DMS153 treated with DMSO at 0.1 percent for 48 hours (cell line): ENCODE measurements around the gene ETV6.

Source experiments
- DNase-seq: peaks from one replicate; lab custom pipeline; 2025; ENCODE audit not compliant: unreplicated experiment; lab: John Stamatoyannopoulos, UW

Gene ETV6

GRCh38 chr12:11693601-11694000, 44.1 kb downstream of the ETV6 start:
- no peak for DNase-seq

GRCh38 chr12:11694528-11694927, 45.1 kb downstream of the ETV6 start:
- DNase-seq, result no peak

- no peak for DNase-seq
Measured at GRCh38 chr12:11695321-11695720, 45.8 kb downstream of the ETV6 start.

GRCh38 chr12:11696084-11696483, 46.6 kb downstream of the ETV6 start:
- DNase-seq, result no peak

GRCh38 chr12:11697131-11697530, 47.7 kb downstream of the ETV6 start:
- no peak for DNase-seq

GRCh38 chr12:11697670-11698387, 48.4 kb downstream of the ETV6 start:
- DNase-seq, result no peak

GRCh38 chr12:11698729-11699128, 49.3 kb downstream of the ETV6 start:
- DNase-seq, result no peak

- no peak for DNase-seq
Measured at GRCh38 chr12:11701433-11701832, 52.0 kb downstream of the ETV6 start.

- DNase-seq, result no peak
Measured at GRCh38 chr12:11702959-11703358, 53.5 kb downstream of the ETV6 start.

GRCh38 chr12:11703378-11703777, 53.9 kb downstream of the ETV6 start:
- no peak for DNase-seq

GRCh38 chr12:11704089-11704488, 54.6 kb downstream of the ETV6 start:
- no peak for DNase-seq

- no peak for DNase-seq
Measured at GRCh38 chr12:11705010-11705409, 55.5 kb downstream of the ETV6 start.

- DNase-seq, result no peak
Measured at GRCh38 chr12:11706509-11707379, 57.3 kb downstream of the ETV6 start.

GRCh38 chr12:11707535-11707934, 58.1 kb downstream of the ETV6 start:
- no peak for DNase-seq

- DNase-seq, result no peak
Measured at GRCh38 chr12:11709513-11709912, 60.0 kb downstream of the ETV6 start.

GRCh38 chr12:11710431-11710830, 61.0 kb downstream of the ETV6 start:
- DNase-seq, result no peak

- no peak for DNase-seq
Measured at GRCh38 chr12:11710906-11711305, 61.4 kb downstream of the ETV6 start.

GRCh38 chr12:11711651-11712327, 62.3 kb downstream of the ETV6 start:
- DNase-seq, result no peak

- DNase-seq, result no peak
Measured at GRCh38 chr12:11712491-11712890, 63.0 kb downstream of the ETV6 start.

GRCh38 chr12:11713202-11713601, 63.7 kb downstream of the ETV6 start:
- DNase-seq, result no peak

GRCh38 chr12:11714626-11715025, 65.2 kb downstream of the ETV6 start:
- DNase-seq, result no peak

- no peak for DNase-seq
Measured at GRCh38 chr12:11715621-11716020, 66.1 kb downstream of the ETV6 start.
